SU-DHL-6 (cell line): Measurements from ENCODE around the gene DLK1.

Source experiments
- H2AFZ ChIP-seq: fragments of 200-600 bp; sonication (generic); 2 replicates; pipeline ENCODE4 v1.6.1; 2014; ENCODE audit warnings: low read depth, mild to moderate bottlenecking, moderate library complexity, mixed read lengths, antibody characterized with exemption, low read length; ENCODE audit not compliant: severe bottlenecking
- H3F3A ChIP-seq: fragments of 200-600 bp; shearing (Covaris generic); 2 replicates; pipeline ENCODE4 v1.6.0; 2016; ENCODE audit warnings: antibody characterized with exemption, mild to moderate bottlenecking; ENCODE audit not compliant: insufficient read depth
- H3K27ac ChIP-seq: fragments of 200-600 bp; sonication (generic); 2 replicates; pipeline ENCODE4 v1.5.1; 2016; ENCODE audit warnings: low read depth, mild to moderate bottlenecking, low read length, moderate library complexity, mixed read lengths
- H3K27me3 ChIP-seq: fragments of 200-600 bp; sonication (generic), shearing (Covaris generic); 2 replicates; pipeline ENCODE4 v1.6.0; 2014; ENCODE audit warnings: mild to moderate bottlenecking, low read length
- H3K36me3 ChIP-seq: fragments of 200-600 bp; sonication (generic); 2 replicates; pipeline ENCODE4 v1.6.1; 2014; ENCODE audit warnings: mild to moderate bottlenecking, low read length, mixed read lengths
- H3K4me2 ChIP-seq: fragments of 300-600, 200-600 bp; shearing (Covaris generic), sonication (generic); 2 replicates; pipeline ENCODE4 v1.6.0; 2014; ENCODE audit warnings: low read length, low read depth, mild to moderate bottlenecking; ENCODE audit not compliant: poor library complexity, severe bottlenecking
- H3K4me3 ChIP-seq: fragments of 200-600 bp; sonication (generic); 2 replicates; pipeline ENCODE4 v1.5.1; 2014; ENCODE audit warnings: antibody characterized with exemption, low read length, mild to moderate bottlenecking, mixed read lengths; ENCODE audit not compliant: insufficient read depth, poor library complexity, severe bottlenecking
- H3K79me2 ChIP-seq: fragments of 200-600 bp; sonication (generic); 2 replicates; pipeline ENCODE4 v1.6.1; 2014; ENCODE audit warnings: mild to moderate bottlenecking, low read length, moderate library complexity; ENCODE audit not compliant: insufficient read depth
- H3K9ac ChIP-seq: fragments of 200-600 bp; sonication (generic); 2 replicates; pipeline ENCODE4 v1.7.0; 2014; ENCODE audit warnings: mild to moderate bottlenecking, low read length
- H3K9me2 ChIP-seq: fragments of 200-600 bp; sonication (generic); replicated peaks from 2 replicates; pipeline ENCODE4 v1.6.1; 2014; ENCODE audit warnings: low read length; ENCODE audit not compliant: insufficient read depth
- H3K9me3 ChIP-seq: fragments of 200-600 bp; sonication (generic); 2 replicates; pipeline ENCODE4 v1.6.1; 2014; ENCODE audit warnings: low read length, mixed read lengths; ENCODE audit not compliant: insufficient read depth
- H4K20me1 ChIP-seq: fragments of 200-600 bp; sonication (generic); 2 replicates; pipeline ENCODE4 v1.6.1; 2014; ENCODE audit warnings: low read depth, mild to moderate bottlenecking, antibody characterized with exemption, low read length, moderate library complexity, mixed read lengths
- EZH2phosphoT487 ChIP-seq: fragments of 200-600 bp; sonication (generic), shearing (Covaris generic); conservative IDR thresholded peaks from 2 replicates; pipeline ENCODE4 v1.6.1; 2018; ENCODE audit warnings: mild to moderate bottlenecking, antibody characterized with exemption, low read length, moderate library complexity, mixed read lengths
- TF ChIP-seq, protein P1 (sequence below): fragments of 200-600 bp; sonication (generic); IDR thresholded peaks from one replicate; pipeline ENCODE4 v1.5.1; 2017; ENCODE audit warnings: antibody characterized with exemption, mild to moderate bottlenecking, low read length, moderate library complexity; ENCODE audit not compliant: insufficient read depth, poor library complexity, severe bottlenecking

Gene DLK1

GRCh38 chr14:100696008-100696407 lies 30.7 kb upstream of the DLK1 start:
- H2AFZ ChIP-seq: no peak overlapping the region
- no peak overlapping the region for H3K9ac ChIP-seq
- no peak overlapping the region for H3K27ac ChIP-seq
- H3K9me2 ChIP-seq: no peaks in the 10 kb centered on the region
- H3F3A ChIP-seq: no peaks in the 10 kb centered on the region
- H3K4me3 ChIP-seq: no peak overlapping the region
- H3K9me3 ChIP-seq: no peaks in the 10 kb centered on the region
- no peaks in the 10 kb centered on the region for H3K79me2 ChIP-seq
- H4K20me1 ChIP-seq: no peaks in the 10 kb centered on the region
- H3K4me2 ChIP-seq: no peak overlapping the region
- no peaks in the 10 kb centered on the region for H3K36me3 ChIP-seq
- no peaks in the 10 kb centered on the region for H3K27me3 ChIP-seq
- TF ChIP-seq, protein P1, sequence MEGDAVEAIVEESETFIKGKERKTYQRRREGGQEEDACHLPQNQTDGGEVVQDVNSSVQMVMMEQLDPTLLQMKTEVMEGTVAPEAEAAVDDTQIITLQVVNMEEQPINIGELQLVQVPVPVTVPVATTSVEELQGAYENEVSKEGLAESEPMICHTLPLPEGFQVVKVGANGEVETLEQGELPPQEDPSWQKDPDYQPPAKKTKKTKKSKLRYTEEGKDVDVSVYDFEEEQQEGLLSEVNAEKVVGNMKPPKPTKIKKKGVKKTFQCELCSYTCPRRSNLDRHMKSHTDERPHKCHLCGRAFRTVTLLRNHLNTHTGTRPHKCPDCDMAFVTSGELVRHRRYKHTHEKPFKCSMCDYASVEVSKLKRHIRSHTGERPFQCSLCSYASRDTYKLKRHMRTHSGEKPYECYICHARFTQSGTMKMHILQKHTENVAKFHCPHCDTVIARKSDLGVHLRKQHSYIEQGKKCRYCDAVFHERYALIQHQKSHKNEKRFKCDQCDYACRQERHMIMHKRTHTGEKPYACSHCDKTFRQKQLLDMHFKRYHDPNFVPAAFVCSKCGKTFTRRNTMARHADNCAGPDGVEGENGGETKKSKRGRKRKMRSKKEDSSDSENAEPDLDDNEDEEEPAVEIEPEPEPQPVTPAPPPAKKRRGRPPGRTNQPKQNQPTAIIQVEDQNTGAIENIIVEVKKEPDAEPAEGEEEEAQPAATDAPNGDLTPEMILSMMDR: no peak
- TF ChIP-seq EZH2phosphoT487: no peak

GRCh38 chr14:100696590-100696989 lies 30.1 kb upstream of the DLK1 start:
- Histone ChIP-seq H3K9ac (no peak overlapping the region), H3K4me3 (no peak overlapping the region), H3K9me3 (no peaks in the 10 kb centered on the region), H3F3A (no peaks in the 10 kb centered on the region), H3K27ac (no peak overlapping the region), H3K79me2 (no peaks in the 10 kb centered on the region), H3K27me3 (no peaks in the 10 kb centered on the region), H4K20me1 (no peaks in the 10 kb centered on the region), H3K9me2 (no peaks in the 10 kb centered on the region), H2AFZ (no peak overlapping the region), H3K36me3 (no peaks in the 10 kb centered on the region), H3K4me2 (no peak overlapping the region)
- no peak for TF ChIP-seq EZH2phosphoT487
- TF ChIP-seq, protein P1: no peak

DNA sequence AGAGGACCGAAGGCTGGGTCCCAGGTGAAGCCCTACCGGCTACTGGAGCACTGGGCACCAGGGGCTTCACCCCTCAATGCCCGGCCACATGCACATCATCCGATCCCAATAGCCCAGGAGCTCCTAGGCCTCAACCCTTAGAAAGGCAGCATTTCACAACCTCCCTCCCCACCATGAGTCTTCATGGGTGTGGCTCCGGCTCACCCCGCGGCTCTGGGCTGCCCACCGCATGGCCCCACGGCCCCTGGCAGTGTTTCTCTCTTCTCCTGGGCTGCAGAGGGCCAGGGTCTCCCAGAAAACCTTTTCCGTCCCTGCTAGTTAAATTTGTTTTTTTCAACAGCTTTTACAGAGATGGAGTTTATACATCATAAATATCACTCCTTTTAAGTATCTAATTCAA lies 28.6 kb upstream of the DLK1 start:
- Histone ChIP-seq H3K36me3 (no peaks in the 10 kb centered on the region), H3K27ac (no peak overlapping the region), H3K4me2 (no peak overlapping the region), H3K9ac (no peak overlapping the region), H2AFZ (no peak overlapping the region), H3K27me3 (no peaks in the 10 kb centered on the region), H3K4me3 (no peak overlapping the region), H3F3A (no peaks in the 10 kb centered on the region), H3K9me3 (no peaks in the 10 kb centered on the region), H3K79me2 (no peaks in the 10 kb centered on the region), H4K20me1 (no peaks in the 10 kb centered on the region), H3K9me2 (no peaks in the 10 kb centered on the region)
- no peak for TF ChIP-seq EZH2phosphoT487
- TF ChIP-seq, protein P1: no peak
